GM13977 (cell line): Measurements from ENCODE around the gene OLAH.

Experiments used
- DNase-seq: peaks from one replicate; pipeline ENCODE4 v3.0.0; 2012; ENCODE audit warnings: low spot score
- CTCF ChIP-seq: IDR thresholded peaks from 2 replicates; pipeline ENCODE4 v1.5.1; 2012; ENCODE audit warnings: mild to moderate bottlenecking, control low read depth; ENCODE audit not compliant: insufficient read depth; ENCODE audit errors: extremely low read depth, missing control alignments
- in situ Hi-C: fragments of 300-500 bp; cut with MboI; formaldehyde crosslinking; loops from one replicate; pipeline ENCODE4 v1.12.0; 2022; ENCODE audit warnings: low sequenced_read_pairs, low pct_unique_long_range_greater_than_20kb, mixed read lengths, inconsistent platforms; ENCODE audit not compliant: unreplicated experiment

The OLAH gene

GRCh38 chr10:15103513-15103912 lies 59.8 kb downstream of the OLAH start:
- in situ Hi-C loops = no loop called here
- no peak for TF ChIP-seq CTCF
- DNase-seq = no peak

- in situ Hi-C loops = no loop called here
- TF ChIP-seq CTCF = peak; percentile 86
- DNase-seq = peak; percentile 53
Observed at GRCh38 chr10:15106352-15107013, 62.7 kb downstream of the OLAH start.

- DNase-seq = no peak
- no peak for TF ChIP-seq CTCF
- in situ Hi-C loops = no loop called here
Observed at GRCh38 chr10:15112657-15113056, 68.9 kb downstream of the OLAH start.

GRCh38 chr10:15113766-15114165 lies 70.0 kb downstream of the OLAH start:
- TF ChIP-seq CTCF = no peak
- in situ Hi-C loops = no loop called here
- DNase-seq = no peak

- DNase-seq = no peak
Observed at GRCh38 chr10:15116225-15116624, 72.5 kb downstream of the OLAH start.

GRCh38 chr10:15118615-15119014 lies 74.9 kb downstream of the OLAH start:
- no peak for TF ChIP-seq CTCF
- in situ Hi-C loops = no loop called here
- DNase-seq = no peak

More at GRCh38 chr10:15116225-15116624, 72.5 kb downstream of the OLAH start:
- in situ Hi-C loops = no loop called here
- no peak for TF ChIP-seq CTCF
